SK-N-SH treated with all-trans-retinoic acid at 6 μM for 48 hours (cell line): ENCODE measurements around the gene TXNDC12.

ENCODE experiments used
- ATAC-seq: fragments of 200-7000 bp; cut with Tn5 transposase; 3 replicates; pipeline ENCODE4 v1.9.1; 2020; ENCODE audit warnings: mild to moderate bottlenecking, moderate library complexity
- ARNTL ChIP-seq: fragments of 450-650 bp; formaldehyde crosslinking; IDR thresholded peaks from 2 replicates; pipeline ENCODE4 v1.5.0; 2020; ENCODE audit warnings: low read depth, mild to moderate bottlenecking, moderate library complexity, borderline replicate concordance
- BACH2 ChIP-seq: fragments of 250-450 bp; sonication (Bioruptor Pico); IDR thresholded peaks from 2 replicates; pipeline ENCODE4 v1.9.0; 2021; ENCODE audit warnings: mild to moderate bottlenecking, borderline replicate concordance
- CSDC2 ChIP-seq: fragments of 250-450 bp; sonication (Bioruptor Pico); IDR thresholded peaks from 2 replicates; pipeline ENCODE4 v1.5.0; 2020; ENCODE audit warnings: mild to moderate bottlenecking, moderate library complexity
- CSRNP3 ChIP-seq: fragments of 250-450 bp; sonication (Bioruptor Pico); IDR thresholded peaks from 2 replicates; pipeline ENCODE4 v1.5.1; 2021; ENCODE audit warnings: mild to moderate bottlenecking, moderate library complexity
- ESRRG ChIP-seq: fragments of 250-450 bp; sonication (Bioruptor Pico); IDR thresholded peaks from 2 replicates; pipeline ENCODE4 v1.6.1; 2021; ENCODE audit warnings: mild to moderate bottlenecking
- ISL1 ChIP-seq: fragments of 250-450 bp; sonication (Bioruptor Pico); IDR thresholded peaks from 2 replicates; pipeline ENCODE4 v2.1.2; 2022; ENCODE audit warnings: mild to moderate bottlenecking, moderate library complexity
- OSR1 ChIP-seq: fragments of 250-450 bp; sonication (Bioruptor Pico); IDR thresholded peaks from 2 replicates; pipeline ENCODE4 v1.8.0; 2022; ENCODE audit warnings: moderate library complexity, mild to moderate bottlenecking, inconsistent platforms
- POU6F1 ChIP-seq: fragments of 250-450 bp; sonication (Bioruptor Pico); IDR thresholded peaks from 2 replicates; pipeline ENCODE4 v1.8.0; 2021; ENCODE audit warnings: low read depth, mild to moderate bottlenecking, moderate library complexity, borderline replicate concordance
- PPARA ChIP-seq: fragments of 250-450 bp; sonication (Bioruptor Pico); IDR thresholded peaks from 2 replicates; pipeline ENCODE4 v1.5.0; 2020; ENCODE audit warnings: mild to moderate bottlenecking, borderline replicate concordance
- RARB ChIP-seq: fragments of 250-450 bp; sonication (Bioruptor Pico); IDR thresholded peaks from 2 replicates; pipeline ENCODE4 v1.8.0; 2021; ENCODE audit warnings: mild to moderate bottlenecking, moderate library complexity
- SNAI2 ChIP-seq: fragments of 250-450 bp; sonication (Bioruptor Pico); IDR thresholded peaks from 2 replicates; pipeline ENCODE4 v1.5.0; 2020; ENCODE audit warnings: mild to moderate bottlenecking, moderate library complexity
- TOX ChIP-seq: fragments of 250-450 bp; sonication (Bioruptor Pico); IDR thresholded peaks from 2 replicates; pipeline ENCODE4 v1.8.0; 2021; ENCODE audit warnings: mild to moderate bottlenecking, moderate library complexity, borderline replicate concordance
- ZC3H10 ChIP-seq: fragments of 250-450 bp; sonication (Bioruptor Pico); IDR thresholded peaks from 2 replicates; pipeline ENCODE4 v1.5.1; 2021; ENCODE audit warnings: mild to moderate bottlenecking, moderate library complexity
- ZFP30 ChIP-seq: fragments of 450-650 bp; formaldehyde crosslinking; IDR thresholded peaks from 2 replicates; pipeline ENCODE4 v1.5.0; 2022; ENCODE audit warnings: mild to moderate bottlenecking, moderate library complexity
- ZNF70 ChIP-seq: fragments of 450-650 bp; formaldehyde crosslinking; IDR thresholded peaks from 2 replicates; pipeline ENCODE4 v1.5.0; 2020; ENCODE audit warnings: mild to moderate bottlenecking, moderate library complexity
- ZNF8 ChIP-seq: fragments of 450-650 bp; formaldehyde crosslinking; IDR thresholded peaks from 2 replicates; pipeline ENCODE4 v1.5.0; 2020; ENCODE audit warnings: mild to moderate bottlenecking, moderate library complexity
- TF ChIP-seq, protein P1 (sequence below): fragments of 250-450 bp; sonication (Bioruptor Pico); IDR thresholded peaks from 2 replicates; pipeline ENCODE4 v1.5.0; 2020; ENCODE audit warnings: mild to moderate bottlenecking, moderate library complexity

Gene TXNDC12

GRCh38 chr1:51976846-51977602, 78.0 kb downstream of the TXNDC12 start:
- TF ChIP-seq POU6F1 (CRISPR knock-in tag) (no peak), ZNF70 (no peak), ISL1 (CRISPR knock-in tag) (no peak), CSRNP3 (CRISPR knock-in tag) (no peak), RARB (CRISPR knock-in tag) (no peak), ZFP30 (CRISPR knock-in tag) (no peak), ZNF8 (CRISPR knock-in tag) (no peak), PPARA (no peak), SNAI2 (CRISPR knock-in tag) (no peak), ARNTL (CRISPR knock-in tag) (no peak), OSR1 (CRISPR knock-in tag) (no peak), ESRRG (no peak), CSDC2 (no peak), TOX (CRISPR knock-in tag) (no peak)
- TF ChIP-seq, protein P1, sequence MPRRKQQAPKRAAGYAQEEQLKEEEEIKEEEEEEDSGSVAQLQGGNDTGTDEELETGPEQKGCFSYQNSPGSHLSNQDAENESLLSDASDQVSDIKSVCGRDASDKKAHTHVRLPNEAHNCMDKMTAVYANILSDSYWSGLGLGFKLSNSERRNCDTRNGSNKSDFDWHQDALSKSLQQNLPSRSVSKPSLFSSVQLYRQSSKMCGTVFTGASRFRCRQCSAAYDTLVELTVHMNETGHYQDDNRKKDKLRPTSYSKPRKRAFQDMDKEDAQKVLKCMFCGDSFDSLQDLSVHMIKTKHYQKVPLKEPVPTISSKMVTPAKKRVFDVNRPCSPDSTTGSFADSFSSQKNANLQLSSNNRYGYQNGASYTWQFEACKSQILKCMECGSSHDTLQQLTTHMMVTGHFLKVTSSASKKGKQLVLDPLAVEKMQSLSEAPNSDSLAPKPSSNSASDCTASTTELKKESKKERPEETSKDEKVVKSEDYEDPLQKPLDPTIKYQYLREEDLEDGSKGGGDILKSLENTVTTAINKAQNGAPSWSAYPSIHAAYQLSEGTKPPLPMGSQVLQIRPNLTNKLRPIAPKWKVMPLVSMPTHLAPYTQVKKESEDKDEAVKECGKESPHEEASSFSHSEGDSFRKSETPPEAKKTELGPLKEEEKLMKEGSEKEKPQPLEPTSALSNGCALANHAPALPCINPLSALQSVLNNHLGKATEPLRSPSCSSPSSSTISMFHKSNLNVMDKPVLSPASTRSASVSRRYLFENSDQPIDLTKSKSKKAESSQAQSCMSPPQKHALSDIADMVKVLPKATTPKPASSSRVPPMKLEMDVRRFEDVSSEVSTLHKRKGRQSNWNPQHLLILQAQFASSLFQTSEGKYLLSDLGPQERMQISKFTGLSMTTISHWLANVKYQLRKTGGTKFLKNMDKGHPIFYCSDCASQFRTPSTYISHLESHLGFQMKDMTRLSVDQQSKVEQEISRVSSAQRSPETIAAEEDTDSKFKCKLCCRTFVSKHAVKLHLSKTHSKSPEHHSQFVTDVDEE (CRISPR knock-in tag): no peak
- no peak for ATAC-seq

GRCh38 chr1:51973587-51974474, 81.2 kb downstream of the TXNDC12 start:
- TF ChIP-seq ISL1 (CRISPR knock-in tag): no peak
- no peak for TF ChIP-seq BACH2 (CRISPR knock-in tag)
- TF ChIP-seq ZC3H10 (CRISPR knock-in tag): no peak
- TF ChIP-seq OSR1 (CRISPR knock-in tag): no peak
- no peak for TF ChIP-seq CSRNP3 (CRISPR knock-in tag)
- ATAC-seq: no peak
